HL-60 (cell line): ENCODE results near the gene WDR47.

Experiments
- DNase-seq, 2 experiments: peaks; one replicate each; pipeline ENCODE4 v3.0.0-alpha.2; 2010 to 2020; ENCODE audit warnings: low read depth in 1 of 2, low spot score in 1 of 2
- H3K27ac ChIP-seq: fragments of 250-450 bp; sonication (Bioruptor Pico); replicated peaks from 2 replicates; pipeline ENCODE4 v1.5.1; 2020; ENCODE audit warnings: mild to moderate bottlenecking, moderate library complexity
- H3K27me3 ChIP-seq: fragments of 250-450 bp; sonication (Bioruptor Pico); 2 replicates; pipeline ENCODE4 v1.5.1; 2021; ENCODE audit warnings: mild to moderate bottlenecking, moderate library complexity; ENCODE audit not compliant: insufficient read depth, poor library complexity, severe bottlenecking
- H3K4me3 ChIP-seq: replicated peaks from 2 replicates; pipeline ENCODE4 v1.5.1; 2011; ENCODE audit warnings: mild to moderate bottlenecking, control low read depth, low read length; ENCODE audit not compliant: insufficient read depth
- GABPA ChIP-seq: IDR thresholded peaks from 2 replicates; pipeline ENCODE4 v1.6.1; 2012; ENCODE audit warnings: low read depth
- POLR2AphosphoS5 ChIP-seq: IDR thresholded peaks from 2 replicates; pipeline ENCODE4 v1.6.1; 2012; ENCODE audit warnings: low read depth
- SPI1 ChIP-seq: IDR thresholded peaks from 2 replicates; pipeline ENCODE4 v1.6.1; 2012; ENCODE audit warnings: low read depth, mild to moderate bottlenecking, borderline replicate concordance
- TF ChIP-seq, protein P1 (sequence below): IDR thresholded peaks from 2 replicates; pipeline ENCODE4 v1.6.1; 2012; ENCODE audit warnings: low read depth; ENCODE audit not compliant: insufficient replicate concordance
- TF ChIP-seq, protein P2 (sequence below): IDR thresholded peaks from one replicate; pipeline ENCODE4 v1.5.1; 2011; ENCODE audit warnings: low read length, control low read depth, inconsistent platforms; ENCODE audit not compliant: insufficient read depth

The WDR47 gene

DNA sequence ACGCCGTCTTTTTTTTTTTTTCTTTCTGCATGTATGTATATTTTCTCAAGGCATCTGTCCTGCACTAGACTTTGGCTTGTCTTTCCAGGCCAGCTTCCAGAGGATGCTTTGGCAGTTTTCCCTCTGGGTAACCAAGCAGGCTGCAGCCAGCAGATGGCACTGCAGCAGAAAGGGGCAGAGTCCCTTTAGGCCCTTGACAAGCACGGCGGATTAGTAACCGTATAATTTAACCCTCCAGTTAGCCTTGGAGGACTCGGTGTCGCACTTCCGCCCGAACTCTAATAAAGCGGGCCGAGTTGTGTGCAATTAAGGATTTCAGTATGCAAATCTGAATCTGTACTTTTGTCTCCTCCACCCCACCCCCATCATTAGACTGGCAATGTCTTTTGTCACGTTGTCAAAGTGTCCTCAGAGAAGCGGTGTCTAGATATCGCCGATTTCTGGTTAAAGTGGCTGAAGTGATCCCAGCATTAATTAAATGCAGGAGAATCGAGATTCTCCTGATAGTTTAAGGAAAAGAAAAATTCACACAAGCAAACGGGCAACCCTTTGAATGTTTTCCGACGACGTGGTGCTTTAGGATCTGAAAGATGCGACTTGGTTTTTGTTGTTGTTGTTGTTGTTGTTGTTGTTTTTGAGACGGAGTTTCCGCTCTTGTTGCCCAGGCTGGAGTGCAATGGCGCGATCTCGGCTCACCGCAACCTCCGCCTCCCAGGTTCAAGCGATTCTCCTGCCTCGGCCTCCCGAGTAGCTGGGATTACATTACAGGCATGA lies 47.5 kb upstream of the WDR47 start:
- TF ChIP-seq GABPA (no peak), SPI1 (no peak), POLR2AphosphoS5 (no peak)
- TF ChIP-seq, protein P1, sequence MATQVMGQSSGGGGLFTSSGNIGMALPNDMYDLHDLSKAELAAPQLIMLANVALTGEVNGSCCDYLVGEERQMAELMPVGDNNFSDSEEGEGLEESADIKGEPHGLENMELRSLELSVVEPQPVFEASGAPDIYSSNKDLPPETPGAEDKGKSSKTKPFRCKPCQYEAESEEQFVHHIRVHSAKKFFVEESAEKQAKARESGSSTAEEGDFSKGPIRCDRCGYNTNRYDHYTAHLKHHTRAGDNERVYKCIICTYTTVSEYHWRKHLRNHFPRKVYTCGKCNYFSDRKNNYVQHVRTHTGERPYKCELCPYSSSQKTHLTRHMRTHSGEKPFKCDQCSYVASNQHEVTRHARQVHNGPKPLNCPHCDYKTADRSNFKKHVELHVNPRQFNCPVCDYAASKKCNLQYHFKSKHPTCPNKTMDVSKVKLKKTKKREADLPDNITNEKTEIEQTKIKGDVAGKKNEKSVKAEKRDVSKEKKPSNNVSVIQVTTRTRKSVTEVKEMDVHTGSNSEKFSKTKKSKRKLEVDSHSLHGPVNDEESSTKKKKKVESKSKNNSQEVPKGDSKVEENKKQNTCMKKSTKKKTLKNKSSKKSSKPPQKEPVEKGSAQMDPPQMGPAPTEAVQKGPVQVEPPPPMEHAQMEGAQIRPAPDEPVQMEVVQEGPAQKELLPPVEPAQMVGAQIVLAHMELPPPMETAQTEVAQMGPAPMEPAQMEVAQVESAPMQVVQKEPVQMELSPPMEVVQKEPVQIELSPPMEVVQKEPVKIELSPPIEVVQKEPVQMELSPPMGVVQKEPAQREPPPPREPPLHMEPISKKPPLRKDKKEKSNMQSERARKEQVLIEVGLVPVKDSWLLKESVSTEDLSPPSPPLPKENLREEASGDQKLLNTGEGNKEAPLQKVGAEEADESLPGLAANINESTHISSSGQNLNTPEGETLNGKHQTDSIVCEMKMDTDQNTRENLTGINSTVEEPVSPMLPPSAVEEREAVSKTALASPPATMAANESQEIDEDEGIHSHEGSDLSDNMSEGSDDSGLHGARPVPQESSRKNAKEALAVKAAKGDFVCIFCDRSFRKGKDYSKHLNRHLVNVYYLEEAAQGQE, result no peak
- TF ChIP-seq, protein P2, sequence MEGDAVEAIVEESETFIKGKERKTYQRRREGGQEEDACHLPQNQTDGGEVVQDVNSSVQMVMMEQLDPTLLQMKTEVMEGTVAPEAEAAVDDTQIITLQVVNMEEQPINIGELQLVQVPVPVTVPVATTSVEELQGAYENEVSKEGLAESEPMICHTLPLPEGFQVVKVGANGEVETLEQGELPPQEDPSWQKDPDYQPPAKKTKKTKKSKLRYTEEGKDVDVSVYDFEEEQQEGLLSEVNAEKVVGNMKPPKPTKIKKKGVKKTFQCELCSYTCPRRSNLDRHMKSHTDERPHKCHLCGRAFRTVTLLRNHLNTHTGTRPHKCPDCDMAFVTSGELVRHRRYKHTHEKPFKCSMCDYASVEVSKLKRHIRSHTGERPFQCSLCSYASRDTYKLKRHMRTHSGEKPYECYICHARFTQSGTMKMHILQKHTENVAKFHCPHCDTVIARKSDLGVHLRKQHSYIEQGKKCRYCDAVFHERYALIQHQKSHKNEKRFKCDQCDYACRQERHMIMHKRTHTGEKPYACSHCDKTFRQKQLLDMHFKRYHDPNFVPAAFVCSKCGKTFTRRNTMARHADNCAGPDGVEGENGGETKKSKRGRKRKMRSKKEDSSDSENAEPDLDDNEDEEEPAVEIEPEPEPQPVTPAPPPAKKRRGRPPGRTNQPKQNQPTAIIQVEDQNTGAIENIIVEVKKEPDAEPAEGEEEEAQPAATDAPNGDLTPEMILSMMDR, result no peak
- Histone ChIP-seq H3K27me3 (no peaks in the 10 kb centered on the region), H3K4me3 (peak overlapping the region; percentile 90), H3K27ac (peak overlapping the region; percentile 99)
- DNase-seq, result peak in 1 of 2 experiments; percentile 58

DNA sequence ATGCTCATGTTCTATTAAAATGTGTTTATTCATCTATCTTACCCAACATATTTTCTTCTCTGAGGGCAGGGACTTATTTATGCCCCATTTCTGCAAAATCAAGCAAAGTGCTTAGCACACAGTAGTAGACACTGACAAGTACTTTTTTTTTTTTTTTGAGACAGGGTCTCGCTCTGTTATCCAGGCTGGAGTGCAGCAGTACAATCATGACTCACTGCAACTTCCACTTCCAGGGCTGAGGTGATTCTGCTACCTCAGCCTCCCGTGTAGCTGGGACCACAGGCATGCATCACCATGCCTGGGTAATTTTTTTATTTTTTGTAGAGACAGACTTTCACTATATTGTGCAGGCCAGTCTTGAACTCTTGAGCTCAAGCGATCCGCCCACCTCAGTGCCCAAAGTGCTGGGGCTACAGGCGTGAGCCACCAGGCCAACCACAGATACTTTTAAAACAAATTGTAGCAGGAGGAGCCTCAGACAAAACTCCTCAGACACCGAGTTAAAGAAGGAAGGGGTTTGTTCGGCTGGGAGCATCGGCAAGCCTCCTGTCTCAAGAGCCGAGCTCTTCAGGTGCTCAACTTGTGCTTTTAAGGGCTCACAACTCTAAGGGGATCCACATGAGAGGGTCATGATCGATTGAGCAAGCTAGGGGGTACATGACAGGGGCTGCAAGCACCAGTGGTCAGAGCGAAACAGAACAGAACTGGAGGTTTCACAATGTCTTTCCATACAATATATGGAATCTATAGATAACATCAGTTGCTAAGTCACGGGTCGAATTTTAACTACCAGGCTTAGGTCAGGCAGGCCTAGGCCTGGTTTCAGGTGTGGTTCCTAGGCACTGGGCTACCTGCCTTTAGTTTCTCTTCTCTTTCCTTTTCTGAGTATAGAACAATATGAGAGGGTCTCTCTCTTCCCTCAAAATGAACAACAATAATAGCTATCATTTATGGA lies 42.9 kb upstream of the WDR47 start:
- TF ChIP-seq GABPA, result no peak
- TF ChIP-seq POLR2AphosphoS5, result no peak
- TF ChIP-seq, protein P1, result no peak
- TF ChIP-seq, protein P2, result no peak
- TF ChIP-seq SPI1, result no peak
- Histone ChIP-seq H3K4me3 (no peak overlapping the region), H3K27me3 (no peaks in the 10 kb centered on the region), H3K27ac (peak overlapping the region; percentile 13)
- DNase-seq, result no peak

DNA sequence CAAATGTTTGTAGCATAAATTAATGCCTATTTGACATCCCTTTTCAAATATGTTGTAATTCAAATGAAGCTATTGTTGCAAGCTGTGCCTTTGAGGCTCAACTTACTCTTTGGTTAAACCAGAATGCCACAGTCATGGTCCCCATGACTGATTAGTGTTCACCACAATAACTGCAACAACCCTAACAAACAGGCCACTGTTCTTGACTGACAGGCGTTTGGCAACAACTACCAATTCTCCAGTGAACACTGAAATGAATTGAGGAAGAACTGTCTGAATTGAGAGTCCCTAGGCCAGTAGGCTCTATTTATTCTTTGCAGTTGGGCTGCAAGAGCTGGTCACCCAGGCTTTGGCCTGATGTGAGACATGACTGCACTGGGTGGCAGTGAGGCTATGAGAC lies 42.0 kb upstream of the WDR47 start:
- H3K27me3 ChIP-seq, result no peaks in the 10 kb centered on the region
- peak in 1 of 2 experiments; percentile 71 for DNase-seq
- TF ChIP-seq POLR2AphosphoS5 (no peak), GABPA (no peak), SPI1 (no peak)
- TF ChIP-seq, protein P1, result no peak
- TF ChIP-seq, protein P2, result no peak
- peak overlapping the region; percentile 28 for H3K27ac ChIP-seq
- H3K4me3 ChIP-seq, result no peak overlapping the region
